Activated naive CD8-positive, alpha-beta T cell (primary cell): ENCODE measurements around the gene FBXL14.
A peak's percentile ranks its signal among the peaks of the same experiment; 100 is the strongest.

Experiments used
- H3K27ac Mint-ChIP-seq: one replicate; pipeline ENCODE4 v1.8.0; 2021; ENCODE audit warnings: mixed read lengths
- H3K27me3 Mint-ChIP-seq: one replicate; pipeline ENCODE4 v1.8.0; 2021; ENCODE audit warnings: mixed read lengths
- H3K36me3 Mint-ChIP-seq: one replicate; pipeline ENCODE4 v1.8.0; 2021; ENCODE audit warnings: mixed read lengths
- H3K4me1 Mint-ChIP-seq: one replicate; pipeline ENCODE4 v1.8.0; 2021; ENCODE audit warnings: low read depth, mixed read lengths
- H3K4me3 Mint-ChIP-seq: one replicate; pipeline ENCODE4 v1.8.0; 2021; ENCODE audit warnings: mild to moderate bottlenecking, mixed read lengths
- H3K9me3 Mint-ChIP-seq: one replicate; pipeline ENCODE4 v1.8.0; 2021; ENCODE audit warnings: low read depth, mixed read lengths

FBXL14 gene

DNA sequence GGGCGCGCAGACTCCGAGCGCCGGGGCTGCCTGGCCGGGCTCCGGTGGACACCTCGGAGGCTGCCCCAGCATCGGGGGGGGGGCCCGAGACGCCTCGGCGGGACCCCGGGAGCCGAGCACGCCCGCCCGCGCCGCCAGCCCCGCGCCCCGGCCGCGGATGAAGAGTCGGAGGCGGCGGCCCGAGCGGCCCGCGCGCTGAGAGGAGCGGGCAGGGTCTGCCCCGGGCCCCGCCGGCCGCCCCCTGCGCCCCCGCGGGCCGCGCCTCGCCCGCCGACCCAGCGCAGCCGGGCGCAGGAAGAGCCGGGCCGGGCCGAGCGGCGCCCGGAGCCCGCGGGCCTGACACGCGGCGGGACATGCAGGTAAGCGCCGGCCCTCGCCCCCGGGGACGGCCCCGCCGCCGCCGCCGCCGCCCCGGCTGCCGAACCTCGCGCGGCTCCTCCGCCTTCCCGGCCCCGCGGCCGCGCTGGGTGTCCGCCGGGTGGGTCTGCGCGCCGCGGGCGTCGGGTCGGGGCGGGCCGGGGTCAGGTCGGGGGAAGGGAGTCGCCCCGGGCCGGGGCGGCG is 63.7 kb downstream of the FBXL14 start:
- H3K4me3 Mint-ChIP-seq = no peak overlapping the region
- H3K9me3 Mint-ChIP-seq = no peaks in the 10 kb centered on the region
- no peak overlapping the region for H3K27ac Mint-ChIP-seq
- H3K27me3 Mint-ChIP-seq = peaks cover 44% of the 10 kb centered on the region
- peaks cover 31% of the 10 kb centered on the region for H3K4me1 Mint-ChIP-seq
- no peaks in the 10 kb centered on the region for H3K36me3 Mint-ChIP-seq

DNA sequence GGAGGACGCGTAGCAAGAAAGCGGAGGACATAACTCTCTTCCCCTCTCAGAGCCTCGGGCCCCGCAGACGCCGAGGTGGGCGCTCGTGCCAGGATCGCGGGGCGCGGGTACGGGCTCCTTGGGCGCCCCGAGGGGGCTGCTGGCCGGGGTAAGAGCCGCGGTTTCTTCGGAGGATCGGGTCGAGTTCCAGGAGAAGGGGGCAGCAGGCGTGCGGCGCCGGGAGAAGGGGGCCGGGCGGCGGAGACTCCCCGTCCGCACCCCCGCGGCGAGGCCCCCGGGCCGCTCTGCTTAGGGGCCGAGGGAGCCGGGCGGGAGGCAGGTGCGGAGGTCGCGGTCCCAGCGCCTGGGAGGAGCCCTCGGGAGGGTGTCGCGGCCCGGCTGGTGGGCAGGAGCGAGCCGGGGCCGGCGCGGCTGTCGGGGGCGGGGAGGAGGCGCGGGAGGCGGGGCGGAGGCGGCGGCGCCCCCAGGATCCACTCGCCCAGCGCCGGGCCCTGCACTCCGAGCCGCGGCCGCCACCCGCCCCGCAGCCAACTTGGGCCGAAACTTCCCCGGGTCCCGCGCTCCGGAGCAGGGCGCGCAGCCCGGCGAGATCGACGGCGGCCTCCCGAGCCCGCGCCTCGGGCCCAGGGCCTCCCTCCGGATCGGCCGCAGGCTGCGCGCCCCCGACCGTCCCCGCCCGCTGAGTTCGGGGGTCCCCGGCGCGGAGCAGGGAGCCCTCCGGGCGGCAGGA is 64.4 kb downstream of the FBXL14 start:
- no peak overlapping the region for H3K27ac Mint-ChIP-seq
- no peaks in the 10 kb centered on the region for H3K36me3 Mint-ChIP-seq
- no peaks in the 10 kb centered on the region for H3K9me3 Mint-ChIP-seq
- H3K4me1 Mint-ChIP-seq = peaks cover 31% of the 10 kb centered on the region
- peak overlapping the region; percentile 87 for H3K4me3 Mint-ChIP-seq
- H3K27me3 Mint-ChIP-seq = peaks cover 44% of the 10 kb centered on the region

DNA sequence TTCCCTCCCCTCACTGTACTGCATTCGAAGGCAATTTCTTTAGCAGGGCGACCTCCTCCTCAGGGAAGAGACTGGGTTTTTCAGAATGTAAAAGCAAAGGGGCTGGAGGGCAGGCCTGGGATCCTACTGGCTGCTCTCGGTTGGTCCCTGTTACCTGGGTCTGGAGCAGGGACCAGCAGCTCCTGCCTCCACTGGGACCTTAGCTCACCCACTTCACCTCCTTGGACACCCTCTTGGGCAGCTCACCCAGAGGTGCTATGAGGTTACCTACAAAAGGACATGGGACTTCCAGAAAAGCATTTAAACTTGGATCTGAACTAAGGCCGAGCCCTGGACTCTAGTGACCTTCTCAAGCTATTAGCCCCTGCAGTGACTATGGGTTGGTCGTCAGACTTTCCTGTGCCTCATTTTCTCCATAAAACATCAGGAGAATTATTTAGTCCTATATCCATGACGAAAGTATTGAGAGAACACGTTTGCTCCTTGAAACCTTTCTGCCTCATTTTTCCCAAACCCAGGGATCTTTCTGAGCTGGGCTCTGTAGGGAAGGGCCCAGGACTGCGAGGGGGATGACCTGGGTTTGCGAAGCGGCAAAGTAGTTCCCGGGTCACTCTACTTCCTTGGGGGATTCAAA is 65.0 kb downstream of the FBXL14 start:
- Mint-ChIP-seq H3K27ac (no peak overlapping the region), H3K27me3 (peaks cover 44% of the 10 kb centered on the region), H3K4me1 (peaks cover 28% of the 10 kb centered on the region), H3K36me3 (no peaks in the 10 kb centered on the region), H3K9me3 (no peaks in the 10 kb centered on the region), H3K4me3 (peak overlapping the region; percentile 87)

DNA sequence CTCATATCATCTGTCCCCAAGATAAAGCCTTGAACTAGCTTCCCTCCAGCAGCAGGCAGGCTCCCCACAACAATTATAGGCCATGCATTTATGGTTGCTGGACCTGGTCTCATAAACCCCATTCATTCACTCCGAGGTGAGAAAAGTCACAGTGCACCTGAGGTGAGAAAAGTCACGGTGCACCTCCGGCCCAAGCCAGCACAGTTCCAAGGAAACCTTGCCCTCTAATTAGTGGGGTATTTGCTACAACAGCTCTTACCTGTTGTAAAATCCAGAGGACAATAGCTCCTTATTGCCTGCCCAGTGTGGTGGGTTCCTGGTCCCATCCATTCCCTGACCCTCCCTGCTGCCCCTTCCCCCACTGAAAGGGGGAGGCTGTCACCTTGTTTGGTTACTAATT is 65.6 kb downstream of the FBXL14 start:
- no peak overlapping the region for H3K4me3 Mint-ChIP-seq

GRCh38 chr12:1527789-1528188 is 66.6 kb downstream of the FBXL14 start:
- Mint-ChIP-seq H3K4me3 (no peak overlapping the region), H3K4me1 (peaks cover 12% of the 10 kb centered on the region), H3K9me3 (no peaks in the 10 kb centered on the region), H3K36me3 (no peaks in the 10 kb centered on the region), H3K27ac (no peak overlapping the region), H3K27me3 (peaks cover 38% of the 10 kb centered on the region)

More for the DNA sequence above, 65.6 kb downstream of the FBXL14 start:
- Mint-ChIP-seq H3K4me1 (peaks cover 22% of the 10 kb centered on the region), H3K27ac (no peak overlapping the region), H3K36me3 (no peaks in the 10 kb centered on the region), H3K27me3 (peaks cover 44% of the 10 kb centered on the region), H3K9me3 (no peaks in the 10 kb centered on the region)

DNA sequence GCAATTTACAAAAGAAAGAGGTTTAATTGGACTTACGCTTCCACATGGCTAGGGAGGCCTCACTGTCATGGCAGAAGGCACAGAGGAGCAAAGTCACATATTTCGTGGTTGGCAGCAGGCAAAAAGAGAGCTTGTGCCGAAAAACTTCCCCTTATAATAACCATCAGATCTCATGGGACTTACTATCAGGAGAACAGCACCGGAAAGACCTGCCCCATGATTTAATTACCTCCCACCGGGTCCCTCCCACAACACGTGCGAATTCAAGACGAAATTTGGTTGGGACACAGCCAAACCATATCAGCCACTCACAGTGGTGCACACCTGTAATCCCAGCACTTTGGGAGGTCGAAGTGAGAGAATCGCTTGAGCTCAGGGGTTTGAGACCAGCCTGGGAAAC is 68.5 kb downstream of the FBXL14 start:
- Mint-ChIP-seq H3K4me1 (peaks cover 3% of the 10 kb centered on the region), H3K4me3 (no peak overlapping the region), H3K27me3 (peaks cover 28% of the 10 kb centered on the region), H3K27ac (no peak overlapping the region), H3K9me3 (no peaks in the 10 kb centered on the region), H3K36me3 (no peaks in the 10 kb centered on the region)

- Mint-ChIP-seq H3K27me3 (peaks cover 33% of the 10 kb centered on the region), H3K27ac (no peak overlapping the region), H3K4me1 (no peaks in the 10 kb centered on the region), H3K4me3 (no peak overlapping the region), H3K36me3 (no peaks in the 10 kb centered on the region), H3K9me3 (no peaks in the 10 kb centered on the region)
Measured at GRCh38 chr12:1523558-1524050, 70.8 kb downstream of the FBXL14 start.

DNA sequence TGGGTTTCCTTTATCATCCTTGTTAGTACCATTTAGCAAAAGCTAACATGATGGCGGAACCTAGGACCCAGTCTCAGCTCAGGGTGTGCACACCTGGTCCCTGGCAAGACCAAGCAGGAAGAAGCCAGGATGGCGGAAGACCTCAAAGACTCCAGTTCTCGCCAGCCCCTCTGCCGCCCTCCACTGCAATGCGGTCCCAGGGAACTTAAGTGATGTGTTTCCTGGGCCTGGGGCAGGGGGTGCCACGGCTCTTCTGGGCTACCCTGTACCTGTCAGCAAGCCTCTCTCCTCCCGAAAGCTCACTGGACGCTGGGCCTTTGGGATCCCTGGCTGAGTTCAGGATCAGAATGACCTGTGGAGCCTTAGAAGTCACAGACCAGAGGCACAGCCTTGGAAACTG is 71.3 kb downstream of the FBXL14 start:
- Mint-ChIP-seq H3K27ac (no peak overlapping the region), H3K9me3 (no peaks in the 10 kb centered on the region), H3K36me3 (no peaks in the 10 kb centered on the region), H3K4me1 (no peaks in the 10 kb centered on the region), H3K27me3 (peaks cover 32% of the 10 kb centered on the region), H3K4me3 (no peak overlapping the region)

GRCh38 chr12:1519642-1520041 is 74.7 kb downstream of the FBXL14 start:
- no peak overlapping the region for H3K4me3 Mint-ChIP-seq
- peaks cover 16% of the 10 kb centered on the region for H3K27me3 Mint-ChIP-seq
- no peaks in the 10 kb centered on the region for H3K4me1 Mint-ChIP-seq
- peaks cover 5% of the 10 kb centered on the region for H3K9me3 Mint-ChIP-seq
- no peak overlapping the region for H3K27ac Mint-ChIP-seq
- peaks cover 2% of the 10 kb centered on the region for H3K36me3 Mint-ChIP-seq

- H3K27ac Mint-ChIP-seq = no peak overlapping the region
- peaks cover 5% of the 10 kb centered on the region for H3K9me3 Mint-ChIP-seq
- H3K27me3 Mint-ChIP-seq = peaks cover 14% of the 10 kb centered on the region
- no peak overlapping the region for H3K4me3 Mint-ChIP-seq
- no peaks in the 10 kb centered on the region for H3K4me1 Mint-ChIP-seq
- peaks cover 2% of the 10 kb centered on the region for H3K36me3 Mint-ChIP-seq
Measured at GRCh38 chr12:1518591-1519516, 75.5 kb downstream of the FBXL14 start.

- Mint-ChIP-seq H3K4me1 (no peaks in the 10 kb centered on the region), H3K36me3 (peaks cover 2% of the 10 kb centered on the region), H3K27ac (no peak overlapping the region), H3K9me3 (peaks cover 5% of the 10 kb centered on the region), H3K27me3 (peaks cover 11% of the 10 kb centered on the region), H3K4me3 (no peak overlapping the region)
Measured at GRCh38 chr12:1517734-1518525, 76.5 kb downstream of the FBXL14 start.

GRCh38 chr12:1517007-1517406 is 77.4 kb downstream of the FBXL14 start:
- Mint-ChIP-seq H3K36me3 (peaks cover 2% of the 10 kb centered on the region), H3K27ac (no peak overlapping the region), H3K4me1 (no peaks in the 10 kb centered on the region), H3K9me3 (peaks cover 5% of the 10 kb centered on the region), H3K4me3 (no peak overlapping the region), H3K27me3 (peaks cover 11% of the 10 kb centered on the region)
